Measurements from ENCODE around the gene GNAS-AS1.

GRCh38 chr20:58811334-58811733 is 39.4 kb downstream of the GNAS-AS1 start:
- TF ChIP-seq FOXM1 (IDR thresholded peaks at IDR 0.05; ENCODE audit: borderline replicate concordance, low read depth), result no peak
- TF ChIP-seq EP300 (IDR thresholded peaks at IDR 0.05; ENCODE audit: borderline replicate concordance), result no peak
- TF ChIP-seq MAX (IDR thresholded peaks at IDR 0.05), result no peak
- TF ChIP-seq REST (IDR thresholded peaks at IDR 0.05; ENCODE audit: low read depth), result no peak
- TF ChIP-seq TAF1 (IDR thresholded peaks at IDR 0.05; ENCODE audit: low read depth), result no peak
- TF ChIP-seq RAD21 (IDR thresholded peaks at IDR 0.05; ENCODE audit: low read depth), result no peak
- no peak for TF ChIP-seq YY1 (IDR thresholded peaks at IDR 0.05; ENCODE audit: low read depth)
